OCI-LY1 (cell line): Measurements from ENCODE around the gene PLEKHM3.

ENCODE experiments used
- EZH2 ChIP-seq: fragments of 200-600 bp; sonication (generic), shearing (Covaris generic); IDR thresholded peaks from 2 replicates; pipeline ENCODE4 v1.8.0; 2017; ENCODE audit warnings: borderline replicate concordance, mixed run types, mild to moderate bottlenecking, antibody characterized with exemption, low read length, moderate library complexity, mixed read lengths
- TF ChIP-seq, protein P1 (sequence below): fragments of 200-600 bp; sonication (generic), shearing (Covaris generic); IDR thresholded peaks from 2 replicates; pipeline ENCODE4 v1.5.1; 2017; ENCODE audit warnings: mild to moderate bottlenecking, antibody characterized with exemption, low read length, moderate library complexity, mixed read lengths

DNA sequence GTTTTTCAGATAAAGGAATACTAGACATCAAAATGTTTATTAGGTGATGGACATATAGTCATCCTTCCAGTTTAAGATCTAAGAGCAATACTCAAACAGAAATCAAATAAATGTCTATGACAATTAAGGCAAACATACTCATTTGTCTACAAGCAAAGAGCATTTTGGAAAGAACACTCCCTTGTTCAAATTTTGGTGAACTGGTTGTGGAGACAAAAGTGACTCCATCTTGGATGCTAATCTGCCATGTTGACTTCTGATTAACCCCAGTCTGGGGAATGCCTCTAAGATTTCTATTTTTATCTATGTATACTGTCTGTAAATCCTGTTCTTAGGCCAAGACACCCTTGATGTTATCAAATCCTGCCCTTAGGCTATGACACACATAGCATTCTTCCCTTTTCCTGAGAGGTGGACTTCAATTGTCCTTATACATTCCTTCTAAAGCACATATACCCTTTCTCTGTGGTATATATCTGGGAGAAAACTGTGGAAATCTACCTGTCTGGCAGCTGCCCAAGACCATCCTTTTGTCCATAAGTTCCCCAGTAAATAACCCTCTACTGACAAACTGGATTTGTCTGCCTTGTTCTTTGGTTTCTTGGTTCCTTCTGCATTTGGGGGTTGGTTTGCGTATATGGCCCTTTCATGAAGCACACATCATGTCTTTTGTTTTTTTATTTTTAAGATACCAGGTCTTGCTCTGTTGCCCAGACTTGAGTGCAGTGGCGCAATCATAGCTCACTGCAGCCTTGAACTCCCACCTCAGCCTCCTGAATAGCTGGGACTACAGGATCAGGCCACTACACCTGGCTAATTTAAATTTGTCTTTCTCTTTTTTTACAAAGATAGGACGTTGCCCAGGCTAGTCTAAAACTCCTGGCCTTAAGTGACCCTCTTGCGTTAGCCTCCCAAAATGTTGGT lies 12.5 kb upstream of the PLEKHM3 start:
- TF ChIP-seq, protein P1, sequence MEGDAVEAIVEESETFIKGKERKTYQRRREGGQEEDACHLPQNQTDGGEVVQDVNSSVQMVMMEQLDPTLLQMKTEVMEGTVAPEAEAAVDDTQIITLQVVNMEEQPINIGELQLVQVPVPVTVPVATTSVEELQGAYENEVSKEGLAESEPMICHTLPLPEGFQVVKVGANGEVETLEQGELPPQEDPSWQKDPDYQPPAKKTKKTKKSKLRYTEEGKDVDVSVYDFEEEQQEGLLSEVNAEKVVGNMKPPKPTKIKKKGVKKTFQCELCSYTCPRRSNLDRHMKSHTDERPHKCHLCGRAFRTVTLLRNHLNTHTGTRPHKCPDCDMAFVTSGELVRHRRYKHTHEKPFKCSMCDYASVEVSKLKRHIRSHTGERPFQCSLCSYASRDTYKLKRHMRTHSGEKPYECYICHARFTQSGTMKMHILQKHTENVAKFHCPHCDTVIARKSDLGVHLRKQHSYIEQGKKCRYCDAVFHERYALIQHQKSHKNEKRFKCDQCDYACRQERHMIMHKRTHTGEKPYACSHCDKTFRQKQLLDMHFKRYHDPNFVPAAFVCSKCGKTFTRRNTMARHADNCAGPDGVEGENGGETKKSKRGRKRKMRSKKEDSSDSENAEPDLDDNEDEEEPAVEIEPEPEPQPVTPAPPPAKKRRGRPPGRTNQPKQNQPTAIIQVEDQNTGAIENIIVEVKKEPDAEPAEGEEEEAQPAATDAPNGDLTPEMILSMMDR: no peak
- TF ChIP-seq EZH2: no peak
